ENCODE data around the gene COX7A2. TPM values are rescaled to one million over a fixed set of nuclear protein-coding genes. Genes with fewer than 3 reads are reported as not detected.

Gene COX7A2
- total RNA-seq, 1 donor from 2014 or later: 267 TPM

DNA sequence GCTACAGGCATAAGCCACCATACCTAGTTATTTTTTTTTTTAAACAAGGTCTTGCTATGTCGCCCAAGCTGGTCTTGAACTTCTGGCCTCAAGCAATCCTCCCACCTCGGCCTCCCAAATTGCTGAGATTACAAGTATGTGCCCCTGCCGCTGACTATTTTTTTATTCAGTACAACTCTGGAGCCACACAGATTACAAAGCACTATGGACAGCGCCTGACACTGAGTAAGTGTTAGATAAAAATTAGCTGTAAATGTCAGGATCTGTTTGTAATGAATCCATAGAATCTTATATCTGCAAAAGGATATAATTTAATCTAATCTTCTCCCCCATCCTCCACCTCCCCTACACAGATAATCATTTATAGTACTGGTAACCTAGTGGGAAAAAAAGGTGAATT lies 22.5 kb downstream of the COX7A2 start:
- H3K27me3 ChIP-seq (ENCODE audit: low read depth): no peaks in the 10 kb centered on the region
- no peaks in the 10 kb centered on the region for H3K36me3 ChIP-seq
- intact Hi-C loops (cut with DNase I): no loop called here
- no peak for TF ChIP-seq CTCF (IDR thresholded peaks at IDR 0.05)
- no peaks in the 10 kb centered on the region for H3K9me3 ChIP-seq
- no peak overlapping the region for H3K4me3 ChIP-seq
- no peak for ATAC-seq
- peaks cover 5% of the 10 kb centered on the region for H3K4me1 ChIP-seq
- H3K27ac ChIP-seq: no peak overlapping the region
- DNase-seq: no peak

- intact Hi-C loops (cut with DNase I): no loop called here
- Histone ChIP-seq H3K27ac (no peak overlapping the region), H3K27me3 (ENCODE audit: low read depth) (no peaks in the 10 kb centered on the region), H3K9me3 (no peaks in the 10 kb centered on the region), H3K36me3 (no peaks in the 10 kb centered on the region), H3K4me3 (no peak overlapping the region), H3K4me1 (peaks cover 5% of the 10 kb centered on the region)
- ATAC-seq (no peak), DNase-seq (no peak)
- TF ChIP-seq CTCF (IDR thresholded peaks at IDR 0.05): no peak
Observed at GRCh38 chr6:75220357-75220756, 23.2 kb downstream of the COX7A2 start.

- peaks cover 5% of the 10 kb centered on the region for H3K4me1 ChIP-seq
- TF ChIP-seq CTCF (IDR thresholded peaks at IDR 0.05): no peak
- H3K36me3 ChIP-seq: no peaks in the 10 kb centered on the region
- H3K27me3 ChIP-seq (ENCODE audit: low read depth): no peaks in the 10 kb centered on the region
- DNase-seq: no peak
- no peaks in the 10 kb centered on the region for H3K9me3 ChIP-seq
- ATAC-seq: no peak
- intact Hi-C loops (cut with DNase I): no loop called here
- H3K27ac ChIP-seq: no peak overlapping the region
- no peak overlapping the region for H3K4me3 ChIP-seq
Observed at GRCh38 chr6:75219263-75219662, 24.3 kb downstream of the COX7A2 start.

GRCh38 chr6:75217193-75217592 lies 26.4 kb downstream of the COX7A2 start:
- Histone ChIP-seq H3K27ac (no peak overlapping the region), H3K36me3 (no peaks in the 10 kb centered on the region), H3K27me3 (ENCODE audit: low read depth) (no peaks in the 10 kb centered on the region), H3K9me3 (no peaks in the 10 kb centered on the region), H3K4me3 (no peak overlapping the region), H3K4me1 (peaks cover 5% of the 10 kb centered on the region)
- DNase-seq (no peak), ATAC-seq (peak in 1 of 2 donors; percentile 28)
- intact Hi-C loops (cut with DNase I): no loop called here
- TF ChIP-seq CTCF (IDR thresholded peaks at IDR 0.05): no peak

GRCh38 chr6:75215291-75215690 lies 28.3 kb downstream of the COX7A2 start:
- Histone ChIP-seq H3K9me3 (no peaks in the 10 kb centered on the region), H3K4me1 (peaks cover 19% of the 10 kb centered on the region), H3K27ac (no peak overlapping the region), H3K27me3 (ENCODE audit: low read depth) (no peaks in the 10 kb centered on the region), H3K4me3 (no peak overlapping the region), H3K36me3 (no peaks in the 10 kb centered on the region)
- no peak for ATAC-seq
- intact Hi-C loops (cut with DNase I): no loop called here
- TF ChIP-seq CTCF (IDR thresholded peaks at IDR 0.05): no peak
- DNase-seq: no peak

DNA sequence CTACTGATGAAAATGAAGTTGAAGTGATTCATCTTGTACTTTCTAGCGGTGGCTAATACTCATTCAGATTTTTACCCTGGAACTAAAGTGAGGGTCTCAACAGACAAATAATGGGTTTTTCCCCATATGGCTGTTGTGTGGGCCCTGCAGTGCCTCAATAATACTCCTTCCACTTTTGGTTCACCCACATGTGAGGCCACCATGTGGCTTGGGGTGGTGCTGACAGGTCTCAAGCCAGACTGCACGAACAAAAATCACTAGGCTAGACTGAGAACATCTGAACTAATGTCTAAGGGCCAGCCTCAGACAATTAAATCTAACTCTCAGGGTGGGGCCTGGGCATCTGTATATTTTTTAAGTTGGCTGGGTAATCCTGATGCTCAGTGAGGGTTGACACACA lies 29.9 kb downstream of the COX7A2 start:
- H3K4me3 ChIP-seq: no peak overlapping the region
- peaks cover 2% of the 10 kb centered on the region for H3K27me3 ChIP-seq (ENCODE audit: low read depth)
- intact Hi-C loops (cut with DNase I): no loop called here
- DNase-seq (no peak), ATAC-seq (no peak)
- H3K9me3 ChIP-seq: no peaks in the 10 kb centered on the region
- H3K36me3 ChIP-seq: no peaks in the 10 kb centered on the region
- no peak for TF ChIP-seq CTCF (IDR thresholded peaks at IDR 0.05)
- H3K27ac ChIP-seq: no peak overlapping the region
- H3K4me1 ChIP-seq: peaks cover 22% of the 10 kb centered on the region

All from lower lobe of right lung (tissue), 2 donors.